Stimulated activated CD4-positive, alpha-beta T cell treated with anti-CD3 and anti-CD28 coated beads, Interleukin-15, amount 100 ng/mL, for 1 hour (primary cell): ENCODE measurements around the gene GLRA1.
"Not testable (repeated sequence)": the region's sequence is repeated elsewhere in the genome, so short reads cannot be mapped to it uniquely, and the experiment has no call there.

Experiments used
- DNase-seq, 2 donors: peaks; one replicate each; pipeline ENCODE4 v3.0.0-alpha.2; 2020; ENCODE audit warnings: low read depth in 1 of 2, low spot score in 1 of 2

GLRA1 gene

DNA sequence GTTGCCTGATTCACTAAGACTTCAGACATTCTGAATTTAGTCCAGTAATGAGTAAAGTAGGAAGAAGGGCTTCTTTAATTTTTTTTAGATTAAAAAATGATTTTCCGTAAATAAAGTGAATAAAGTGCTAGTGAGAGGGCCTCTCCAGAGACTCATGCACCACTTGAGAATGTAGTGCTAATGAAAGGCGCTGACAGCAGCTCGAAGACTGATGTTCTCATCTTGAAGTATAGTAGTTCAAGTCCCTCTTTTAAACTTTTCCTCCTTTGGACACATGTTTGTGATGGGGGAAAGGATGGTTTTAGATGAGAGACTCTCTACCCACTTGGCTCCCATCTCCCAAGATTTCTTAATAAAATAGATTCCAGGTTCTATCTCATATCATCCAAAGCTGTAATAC, 104.4 kb downstream of the GLRA1 start:
- no peak for DNase-seq

- no peak for DNase-seq
Measured at GRCh38 chr5:151819830-151820229, 104.8 kb downstream of the GLRA1 start.

- DNase-seq = no peak
Measured at GRCh38 chr5:151815051-151815450, 109.6 kb downstream of the GLRA1 start.

- DNase-seq = no peak
Measured at GRCh38 chr5:151812757-151813309, 111.8 kb downstream of the GLRA1 start.

GRCh38 chr5:151811593-151812321, 112.9 kb downstream of the GLRA1 start:
- DNase-seq = no peak

- no peak for DNase-seq
Measured at GRCh38 chr5:151810897-151811296, 113.8 kb downstream of the GLRA1 start.

DNA sequence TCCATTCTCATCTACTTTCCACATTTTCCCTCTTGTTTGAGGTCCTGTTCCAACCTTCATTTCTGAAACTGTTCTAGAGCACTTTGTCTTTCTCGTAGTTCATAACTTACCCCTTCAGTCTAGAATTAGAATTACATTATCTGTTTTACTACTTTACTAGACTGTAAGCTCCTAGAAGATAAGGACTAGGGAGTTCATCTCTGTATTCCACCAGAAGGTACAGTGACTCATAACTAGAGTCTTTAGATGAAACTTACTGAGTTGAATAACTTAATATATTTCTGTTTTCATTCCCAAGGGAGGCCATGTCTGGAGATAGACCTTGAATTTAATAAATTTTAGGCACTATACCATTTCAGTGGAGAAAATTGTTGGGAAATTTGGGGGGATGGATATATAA, 114.2 kb downstream of the GLRA1 start:
- no peak for DNase-seq

GRCh38 chr5:151808451-151809169, 116.0 kb downstream of the GLRA1 start:
- no peak for DNase-seq

- no peak for DNase-seq
Measured at GRCh38 chr5:151805414-151806223, 119.0 kb downstream of the GLRA1 start.

DNA sequence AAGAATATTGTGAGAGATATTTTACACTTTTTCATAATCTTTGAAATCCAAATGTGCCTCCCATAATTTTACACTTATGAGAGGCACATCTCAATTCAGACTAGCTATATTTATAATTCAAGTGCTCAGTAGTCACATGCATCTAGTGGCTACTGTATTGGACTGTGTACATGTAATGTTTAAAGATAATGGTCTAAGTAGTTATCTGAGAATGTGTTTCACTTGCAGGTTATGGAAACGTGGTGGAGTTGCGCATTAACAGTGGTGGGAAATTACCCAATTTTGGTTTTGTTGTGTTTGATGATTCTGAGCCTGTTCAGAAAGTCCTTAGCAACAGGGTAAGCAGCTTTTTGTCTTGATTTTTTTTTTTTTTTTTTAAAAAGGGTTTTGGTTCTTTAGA, 124.1 kb downstream of the GLRA1 start:
- DNase-seq = no peak

- no peak for DNase-seq
Measured at GRCh38 chr5:151799407-151799806, 125.2 kb downstream of the GLRA1 start.

DNA sequence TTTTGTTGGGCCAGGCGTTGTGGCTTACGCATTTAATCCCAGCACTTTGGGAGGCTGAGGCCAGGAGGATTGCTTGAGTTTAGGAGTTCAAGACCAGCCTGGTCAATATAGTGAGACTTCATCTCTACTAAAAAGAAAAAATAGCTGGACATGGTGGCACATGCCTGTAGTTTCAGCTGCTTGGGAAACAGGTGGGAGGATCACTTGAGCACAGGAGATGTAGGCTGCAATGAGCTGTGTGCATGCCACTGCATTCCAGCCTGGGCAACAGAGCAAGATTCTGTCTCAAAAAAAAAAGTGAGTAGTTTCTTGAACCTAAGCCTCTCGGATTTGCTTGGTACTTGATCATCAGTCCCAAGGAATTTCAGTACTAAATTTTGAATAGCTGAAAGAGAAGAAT, 126.0 kb downstream of the GLRA1 start:
- no peak for DNase-seq

GRCh38 chr5:151795426-151795825, 129.2 kb downstream of the GLRA1 start:
- DNase-seq = no peak

DNA sequence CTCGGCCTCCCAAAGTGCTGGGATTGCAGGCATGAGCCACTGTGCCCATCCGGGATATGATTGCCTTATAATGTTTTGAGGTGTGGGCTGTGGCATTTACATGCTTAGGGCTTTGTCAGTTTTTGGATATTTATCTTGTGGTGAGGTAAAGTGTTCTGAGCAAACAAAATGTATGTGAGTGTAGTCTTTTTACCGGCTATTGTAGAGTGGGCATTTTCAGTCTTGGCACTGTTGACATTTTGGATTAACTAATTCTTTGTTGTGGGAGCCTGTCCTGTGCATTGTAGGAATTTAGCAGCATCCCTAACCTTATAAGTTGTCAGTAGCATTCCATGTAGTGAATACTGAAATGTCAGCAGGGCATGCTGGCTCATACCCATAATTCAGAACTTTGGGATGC, 131.3 kb downstream of the GLRA1 start:
- DNase-seq = no peak

DNA sequence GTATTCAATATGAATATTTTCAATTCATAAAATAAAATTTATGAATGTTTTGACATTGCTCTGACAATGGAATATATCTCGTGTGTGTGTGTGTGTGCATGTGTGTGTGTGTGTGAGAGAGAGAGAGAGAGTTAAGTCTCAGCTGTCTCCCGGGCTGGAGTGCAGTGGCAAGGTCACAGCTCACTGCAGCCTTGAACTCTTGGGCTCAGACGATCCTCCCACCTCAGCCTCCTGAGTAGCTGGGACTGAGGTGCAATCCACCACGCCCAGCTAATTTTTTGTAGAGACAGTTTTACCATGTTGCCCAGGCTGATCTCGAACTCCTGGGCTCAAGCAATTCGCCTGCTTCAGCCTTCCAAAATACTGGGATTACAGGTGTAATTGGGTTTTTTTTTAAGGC, 136.8 kb downstream of the GLRA1 start:
- DNase-seq = no peak

GRCh38 chr5:151786468-151786867, 138.2 kb downstream of the GLRA1 start:
- DNase-seq = no peak

- DNase-seq = no peak
Measured at GRCh38 chr5:151784141-151784540, 140.5 kb downstream of the GLRA1 start.

DNA sequence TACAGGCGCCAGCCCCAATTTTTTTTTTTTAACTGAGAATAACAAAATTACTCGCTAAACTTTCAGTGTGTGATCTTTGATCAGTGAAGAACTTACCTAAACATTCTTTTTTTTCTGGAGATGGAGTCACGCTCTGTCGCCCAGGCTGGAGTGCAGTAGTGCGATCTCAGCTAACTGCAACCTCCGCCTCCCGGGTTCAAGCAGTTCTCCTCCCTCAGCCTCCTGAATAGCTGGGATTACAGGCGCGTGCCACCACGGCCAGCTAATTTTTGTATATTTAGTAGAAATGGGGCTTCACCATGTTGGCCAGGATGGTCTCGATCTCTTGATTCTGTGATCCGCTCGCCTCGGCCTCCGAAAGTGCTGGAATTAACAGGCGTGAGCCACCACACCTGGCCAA, 141.0 kb downstream of the GLRA1 start:
- DNase-seq = not testable (repeated sequence)

GRCh38 chr5:151781201-151781600, 143.4 kb downstream of the GLRA1 start:
- DNase-seq = no peak

- DNase-seq = no peak
Measured at GRCh38 chr5:151780348-151780747, 144.3 kb downstream of the GLRA1 start.

DNA sequence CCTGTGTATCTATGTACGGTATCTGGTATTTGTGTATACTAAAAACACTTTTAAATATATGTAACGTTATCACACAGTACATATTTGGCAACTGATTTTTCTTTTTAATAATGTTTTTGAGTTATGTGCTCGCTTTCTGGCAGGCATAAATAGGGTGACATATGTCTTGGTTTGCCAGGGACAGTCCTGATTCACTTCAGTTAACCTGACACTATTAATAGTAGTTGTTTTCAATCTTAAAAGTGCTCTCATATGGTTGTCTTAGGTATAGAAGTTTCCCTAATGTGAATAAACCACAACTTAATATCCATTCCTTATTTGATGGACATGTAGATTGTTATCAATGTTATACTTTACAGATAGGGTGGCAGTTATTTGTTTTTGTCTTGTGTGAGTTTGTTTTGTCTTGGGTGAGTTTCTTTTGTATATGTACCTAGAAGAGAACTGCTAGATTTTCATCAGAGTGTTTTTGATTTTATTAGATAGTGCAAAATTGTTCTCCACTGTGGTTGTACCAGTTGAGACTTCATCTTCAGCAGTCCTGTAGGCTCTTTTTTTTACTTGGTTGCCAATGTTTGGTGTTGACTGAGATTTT, 145.0 kb downstream of the GLRA1 start:
- no peak for DNase-seq
